Measurements from ENCODE around the gene BRD4.

Gene BRD4

GRCh38 chr19:15247107-15248014 is 85.0 kb downstream of the BRD4 start:
- no peak for DNase-seq

DNA sequence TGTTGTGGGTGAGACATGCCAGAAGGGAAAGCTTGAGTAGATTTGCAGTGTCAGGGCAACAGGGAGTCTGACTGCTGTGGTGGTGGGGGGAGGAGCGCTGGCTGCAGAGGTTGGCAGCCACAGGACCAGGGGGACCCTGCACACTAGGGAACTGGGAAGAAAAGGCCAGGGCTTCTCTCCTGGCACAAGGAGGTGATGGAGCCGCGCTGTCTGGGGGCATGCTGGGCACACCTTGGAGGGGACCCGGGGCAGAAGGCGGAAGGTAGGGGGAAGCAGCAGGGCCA is 86.2 kb downstream of the BRD4 start:
- DNase-seq: no peak

DNA sequence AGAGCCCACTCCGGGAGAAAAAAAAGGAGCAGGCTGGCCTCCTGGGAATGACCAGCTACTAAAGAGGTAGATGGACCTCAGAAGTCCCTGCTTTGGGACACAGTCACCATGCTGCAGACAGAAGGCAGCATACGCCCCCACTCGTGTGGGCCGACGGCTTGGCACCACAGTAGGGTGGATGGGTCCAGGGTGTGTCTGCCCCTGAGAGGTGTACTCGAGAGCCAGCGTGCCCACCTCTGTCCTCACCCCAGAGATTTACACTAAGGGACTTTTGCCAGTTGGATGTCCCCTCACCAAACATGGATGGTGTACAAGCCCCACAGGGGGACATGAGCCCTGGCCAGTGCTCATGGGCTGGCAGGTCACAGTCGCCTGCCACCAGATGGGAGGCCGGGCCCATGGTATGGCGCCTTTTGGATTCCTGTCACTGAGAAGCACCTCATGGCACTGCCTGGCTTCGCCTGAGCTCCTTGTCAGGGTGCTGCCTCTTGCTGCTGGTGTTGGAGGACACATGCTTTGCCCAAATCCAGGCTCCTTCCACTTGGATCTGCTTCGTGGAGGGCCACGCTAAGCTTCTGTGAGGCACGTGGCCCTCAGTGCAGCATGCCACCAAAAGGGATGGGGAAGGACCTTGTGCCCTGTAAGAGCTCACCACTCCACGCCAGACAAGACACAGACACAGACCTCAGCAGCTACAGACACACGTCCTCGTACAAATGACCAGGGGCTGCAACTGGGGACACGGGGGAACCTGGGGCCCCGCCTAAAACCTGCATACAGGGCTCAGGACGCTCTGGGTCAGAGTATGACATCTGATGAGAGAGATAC is 86.8 kb downstream of the BRD4 start:
- DNase-seq: no peak

- no peak for DNase-seq
Observed at GRCh38 chr19:15244808-15245207, 87.5 kb downstream of the BRD4 start.

DNA sequence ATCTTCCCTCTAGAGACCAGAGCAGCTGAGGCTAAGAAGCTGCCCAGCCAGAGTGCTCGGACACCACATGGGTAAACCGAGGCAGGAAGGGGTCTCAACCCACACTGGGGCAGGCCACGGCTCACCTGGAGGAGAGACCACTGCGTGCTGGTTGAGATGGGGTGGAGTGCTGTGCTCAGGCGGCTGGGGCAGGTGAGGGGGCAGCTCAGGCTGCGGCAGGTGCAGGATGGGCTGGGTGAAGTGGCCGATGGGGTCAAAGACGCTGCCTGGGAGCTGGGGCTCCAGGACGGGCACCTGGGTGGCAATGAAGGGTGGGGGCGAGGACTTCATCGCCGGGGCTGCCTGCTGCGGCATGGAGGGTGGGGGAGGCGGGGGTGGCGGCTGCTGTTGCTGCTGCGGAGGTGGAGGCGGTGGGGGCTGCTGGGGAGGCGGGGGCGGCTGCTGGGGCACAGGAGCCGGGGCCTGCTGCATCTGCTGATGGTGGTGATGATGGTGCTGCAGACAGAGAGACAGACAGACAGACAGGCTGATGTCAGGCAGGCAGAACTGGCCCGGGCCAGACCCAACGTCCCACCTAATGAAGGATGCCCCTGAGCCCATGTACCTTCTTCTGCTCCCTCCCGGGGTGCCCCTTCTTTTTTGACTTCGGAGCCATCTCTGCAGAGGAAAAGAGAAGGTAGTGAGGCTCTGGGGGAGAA is 88.1 kb downstream of the BRD4 start:
- no peak for DNase-seq

DNA sequence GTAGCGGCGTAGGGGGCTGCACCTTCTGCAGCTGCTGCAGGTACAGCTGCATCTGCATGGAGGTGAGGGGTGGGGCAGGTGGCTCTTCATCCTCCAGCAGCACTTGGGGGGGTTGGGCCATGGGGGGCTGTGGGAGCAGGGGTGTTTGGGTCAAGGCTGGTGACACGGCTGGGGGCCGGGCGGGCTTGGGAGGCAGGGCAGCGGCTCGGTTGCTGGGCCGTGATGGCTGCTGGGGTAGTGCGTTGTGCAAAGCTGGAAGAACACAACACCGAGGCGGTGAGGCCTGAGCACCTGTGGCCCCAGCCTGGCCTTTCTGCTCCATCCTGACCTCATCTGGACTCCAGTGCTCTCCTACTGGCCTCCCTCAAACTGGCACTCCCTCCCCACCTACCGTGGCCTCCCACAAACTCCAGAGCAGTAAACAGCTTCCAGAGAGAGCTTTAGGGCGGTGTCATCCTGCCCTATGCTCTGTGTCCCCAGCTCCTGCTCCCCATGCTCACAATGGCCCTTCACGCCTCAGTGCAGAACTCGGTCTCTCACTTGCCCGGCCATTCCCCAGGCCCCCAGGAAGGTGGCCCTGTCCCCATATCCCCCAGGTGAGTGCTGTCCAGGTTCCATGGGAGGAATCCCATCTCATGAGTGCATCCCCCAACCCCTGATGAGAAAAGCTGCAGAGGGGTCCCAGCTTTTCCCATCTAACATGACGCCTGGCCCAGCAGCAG is 88.9 kb downstream of the BRD4 start:
- DNase-seq: no peak

GRCh38 chr19:15241259-15241910 is 91.0 kb downstream of the BRD4 start:
- no peak for DNase-seq

DNA sequence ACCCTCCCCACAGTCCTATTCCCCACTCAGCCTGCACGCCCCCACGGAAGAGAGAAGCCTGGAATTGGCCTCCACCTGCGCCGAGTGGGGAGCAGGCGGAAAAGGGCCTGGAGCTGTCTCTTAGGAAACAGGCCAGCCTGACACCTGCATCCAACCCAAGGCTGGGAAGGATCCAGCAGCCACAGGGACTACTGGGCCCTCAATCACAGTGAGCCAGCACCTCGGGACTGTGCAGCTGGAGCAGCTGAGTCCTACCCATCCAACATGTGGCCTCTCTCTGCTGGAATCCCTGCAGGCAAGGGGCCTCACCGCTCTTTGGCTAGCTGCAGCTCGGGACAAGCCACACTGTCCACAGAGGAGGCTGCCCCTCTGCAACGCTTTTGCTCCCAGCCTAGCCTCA is 91.8 kb downstream of the BRD4 start:
- DNase-seq: no peak

DNA sequence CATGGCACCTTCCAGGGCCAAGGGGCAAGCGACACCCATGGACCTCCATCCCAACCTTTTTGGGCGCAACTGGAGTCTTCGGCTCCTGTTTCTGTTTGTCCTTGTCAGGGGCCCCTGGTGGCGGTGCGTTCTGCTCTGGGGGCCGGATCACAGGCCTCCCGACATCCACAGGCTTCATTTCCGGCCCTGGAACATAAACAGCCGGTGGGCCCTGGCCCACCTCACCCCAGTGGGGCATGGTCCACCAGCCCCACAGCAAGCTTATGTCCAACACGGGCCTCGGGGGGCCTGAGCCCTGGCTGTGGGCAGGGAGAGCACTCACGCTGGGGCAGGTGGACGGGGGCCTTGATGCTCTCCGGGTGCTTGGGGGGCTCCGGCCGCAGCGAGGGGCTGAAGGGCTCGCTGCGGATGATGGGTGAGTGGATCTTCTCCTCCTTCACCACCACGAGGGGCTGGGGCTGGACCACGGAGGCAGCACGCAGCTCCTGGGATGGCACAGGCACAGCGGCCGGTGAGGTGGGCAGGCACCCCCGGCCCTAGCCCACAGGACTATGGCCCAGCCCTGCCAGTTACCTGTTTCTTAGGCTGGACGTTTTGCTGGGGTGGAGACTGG is 92.9 kb downstream of the BRD4 start:
- no peak for DNase-seq

- DNase-seq: no peak
Observed at GRCh38 chr19:15238639-15239155, 93.6 kb downstream of the BRD4 start.

DNA sequence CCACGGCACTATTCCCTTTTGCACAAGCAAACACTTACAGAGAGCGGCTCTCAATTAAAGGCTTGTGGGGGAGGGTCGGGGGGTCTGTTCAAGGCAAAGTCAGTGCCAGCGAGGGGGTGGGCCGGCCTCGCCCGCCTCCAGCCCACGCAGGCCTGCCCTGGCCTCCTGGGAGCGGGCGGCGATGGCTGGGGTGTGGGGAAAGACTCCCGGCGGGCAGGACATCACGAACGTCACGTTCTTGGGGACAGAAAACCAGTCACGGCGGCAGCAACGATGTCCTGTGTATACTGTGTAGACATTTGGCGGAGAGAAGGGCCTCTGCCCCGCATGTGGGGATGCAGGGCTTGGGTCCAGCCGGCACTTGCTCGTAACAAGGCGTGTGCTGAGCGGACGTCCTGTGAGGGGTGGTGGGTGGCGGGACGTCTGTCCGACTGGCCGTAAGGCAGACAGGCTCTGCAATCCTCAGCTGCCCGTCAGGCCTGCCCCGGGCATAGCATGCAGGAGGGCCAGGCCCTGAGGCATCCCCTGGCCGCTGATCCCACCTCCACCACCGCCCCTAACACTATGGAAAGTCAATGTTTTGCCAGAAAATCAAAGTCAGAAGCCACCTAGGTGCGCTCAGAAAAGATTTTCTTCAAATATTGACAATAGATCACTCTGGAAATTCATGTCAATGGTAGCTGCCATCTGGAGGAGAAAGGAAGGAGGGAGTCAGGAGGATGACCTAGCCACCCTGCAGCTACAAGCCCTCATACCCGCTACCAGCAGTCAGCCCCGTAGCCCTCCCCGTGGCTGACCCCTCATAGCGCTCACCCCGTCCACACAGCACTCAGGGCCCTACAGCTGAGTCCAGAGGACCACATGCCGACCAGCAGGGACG is 94.3 kb downstream of the BRD4 start:
- DNase-seq: no peak

GRCh38 chr19:15236886-15237285 is 95.5 kb downstream of the BRD4 start:
- no peak for DNase-seq

DNA sequence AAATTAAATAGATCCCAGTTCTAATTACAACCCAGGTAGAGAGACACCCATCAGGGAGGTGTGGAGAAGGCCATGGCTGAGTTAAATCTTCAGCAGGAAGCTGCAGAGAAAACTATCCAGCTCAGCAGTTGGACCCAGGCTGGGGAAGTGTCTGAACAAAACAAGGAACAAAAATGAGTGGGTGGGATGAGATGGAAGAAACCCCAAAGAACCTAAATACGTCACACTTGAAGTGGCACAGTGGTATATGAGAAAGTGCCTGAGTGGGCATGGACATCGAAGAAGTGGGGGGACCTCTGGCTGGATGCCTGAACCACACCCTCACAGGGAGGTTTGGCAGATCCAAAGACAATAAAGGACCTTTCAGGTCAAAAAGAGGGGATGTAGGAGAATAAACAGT is 96.6 kb downstream of the BRD4 start:
- no peak for DNase-seq

- no peak for DNase-seq
Observed at GRCh38 chr19:15234431-15235130, 97.8 kb downstream of the BRD4 start.

- DNase-seq: no peak
Observed at GRCh38 chr19:15231271-15231670, 101.1 kb downstream of the BRD4 start.

DNA sequence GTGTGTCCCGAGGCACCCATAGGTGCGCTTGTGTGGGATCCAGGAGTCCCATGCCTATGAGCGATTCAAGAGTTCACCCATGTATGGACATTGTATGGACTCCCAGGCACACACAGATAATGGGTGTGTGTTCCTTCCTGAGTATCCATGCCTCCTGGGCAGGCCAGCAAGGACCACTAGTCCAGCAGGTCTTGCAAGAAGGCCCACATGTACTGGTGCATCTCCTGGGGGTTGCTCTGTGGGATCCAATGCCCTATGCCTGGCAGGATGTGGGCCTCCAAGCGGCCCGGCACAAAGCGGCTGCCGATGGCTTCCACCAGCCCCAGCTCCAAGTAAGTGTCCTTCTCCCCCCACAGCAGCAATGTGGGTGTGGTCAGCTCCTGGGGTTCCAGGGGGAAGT is 105.1 kb downstream of the BRD4 start:
- no peak for DNase-seq

DNA sequence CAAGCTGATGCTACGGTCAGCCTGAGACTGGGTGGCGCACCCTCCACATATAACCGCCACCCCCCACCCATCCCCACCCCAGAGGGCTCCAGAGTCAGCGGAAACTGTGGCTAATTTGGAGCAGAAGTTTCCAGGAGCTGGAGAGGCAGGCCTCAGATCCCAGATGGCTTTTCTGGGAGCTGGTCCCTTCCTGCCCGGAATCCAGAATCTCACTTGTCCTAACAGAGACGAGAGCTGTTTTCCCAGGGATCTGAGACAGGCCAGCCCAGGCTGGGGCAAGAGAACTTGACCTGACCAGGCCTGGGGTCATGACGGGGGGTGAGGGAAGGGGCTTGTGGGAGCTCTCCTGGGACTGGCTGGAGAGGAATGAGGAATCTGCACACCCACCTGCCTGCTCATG is 106.6 kb downstream of the BRD4 start:
- no peak for DNase-seq

GRCh38 chr19:15223649-15224361 is 108.5 kb downstream of the BRD4 start:
- DNase-seq: no peak

All from NCI-H2227 treated with DMSO at 0.1 percent for 48 hours (cell line).